Sciatic nerve (tissue), 2 donors: ENCODE measurements around the gene CEP63. TPM values are rescaled to one million over a fixed set of nuclear protein-coding genes. Genes with fewer than 3 reads are reported as not detected.

Source experiments
- ATAC-seq: fragments of 200-7000 bp; cut with Tn5 transposase; one replicate; pipeline ENCODE4 v1.9.1; 2020; ENCODE audit warnings: mild to moderate bottlenecking, moderate library complexity
- DNase-seq: peaks from one replicate; pipeline ENCODE4 v3.0.0-alpha.2; 2020; ENCODE audit warnings: low spot score
- intact Hi-C: fragments of 100-400 bp; cut with DNase I; formaldehyde crosslinking; loops from one replicate; pipeline ENCODE4 v1.14.2; 2022
- total RNA-seq: library from RNA; stranded (reverse); fragmentation: NEBNext Ultra II Directional; extraction: Animal tissue kit (Norgen Biotek cat#: 25700); gene quantifications from one replicate; pipeline ENCODE4 v1.2.1, GENCODE V29; 2021
- donor health status: DM: no; HTN: no; CAD: no.
- donor health status: DM: no; HTN: no; CAD: no.

Gene CEP63
- total RNA-seq, 1 donor from 2014 or later, result 31.3 TPM

DNA sequence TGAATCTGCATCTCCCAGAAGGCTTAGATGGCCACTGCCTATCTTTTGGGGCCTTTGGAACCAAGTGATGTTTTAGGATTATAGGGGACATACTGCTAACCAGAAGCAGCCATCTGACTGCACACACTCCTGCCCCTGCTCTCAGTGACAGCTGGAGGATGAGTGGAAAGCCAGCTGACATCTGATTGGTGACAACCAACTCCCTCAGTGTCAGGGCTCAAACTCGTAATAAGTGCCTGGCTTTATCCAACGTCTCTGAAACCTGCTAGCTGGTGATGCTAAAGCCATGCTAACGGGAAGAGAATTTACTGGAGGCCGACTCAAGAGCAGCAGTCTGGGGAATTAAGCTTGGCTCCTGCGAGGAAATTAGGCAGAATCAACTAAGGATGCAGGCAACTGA is 129.9 kb downstream of the CEP63 start:
- DNase-seq (no peak), ATAC-seq (no peak)
- intact Hi-C loops, result no loop called here

DNA sequence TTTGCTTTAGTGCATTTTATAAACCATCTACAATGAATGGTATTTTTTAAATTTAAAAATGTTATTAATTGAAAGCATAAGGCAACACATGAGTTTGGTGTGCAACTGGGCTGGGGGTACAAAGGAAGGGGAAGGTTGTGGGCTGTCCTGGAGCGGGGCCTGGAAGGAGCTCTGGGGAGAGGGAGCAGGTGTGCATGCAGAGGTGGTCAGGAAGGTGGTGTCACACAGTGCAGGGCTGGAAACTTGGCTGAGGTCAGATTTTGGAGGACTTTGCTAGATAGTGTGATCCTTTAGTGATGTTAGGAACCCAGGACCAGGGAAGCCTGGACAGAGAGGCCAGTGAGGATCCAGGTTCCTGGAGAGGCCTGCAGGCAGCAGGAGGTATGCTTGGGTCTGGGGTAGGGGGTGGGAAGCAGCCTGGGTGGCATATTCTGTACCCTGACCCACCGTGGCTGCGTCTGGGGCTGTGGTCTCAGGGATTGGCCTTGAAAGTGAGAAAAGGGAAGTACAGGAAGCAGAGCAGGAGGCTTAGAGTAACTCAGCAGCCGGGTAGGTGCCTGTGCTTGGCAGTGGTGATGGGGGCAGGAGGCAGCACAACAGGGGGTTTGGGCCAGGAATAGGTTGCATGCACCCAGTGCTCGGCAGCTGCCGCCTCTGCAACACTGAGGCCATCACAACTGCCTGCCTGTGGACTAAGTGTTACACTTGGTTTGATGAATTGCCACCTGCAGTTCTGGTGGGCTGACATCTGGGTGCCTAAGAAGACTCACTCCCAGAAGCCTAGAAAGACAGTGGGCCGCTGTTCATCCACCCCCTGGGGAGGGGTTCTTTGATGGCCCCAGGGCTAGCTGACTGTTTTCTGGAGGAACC is 132.0 kb downstream of the CEP63 start:
- no peak for DNase-seq
- ATAC-seq, result no peak
- intact Hi-C loops, result no loop called here

- intact Hi-C loops, result no loop called here
- ATAC-seq, result no peak
- no peak for DNase-seq
These were observed 132.8 kb downstream of the CEP63 start for GRCh38 chr3:134618478-134619300.

DNA sequence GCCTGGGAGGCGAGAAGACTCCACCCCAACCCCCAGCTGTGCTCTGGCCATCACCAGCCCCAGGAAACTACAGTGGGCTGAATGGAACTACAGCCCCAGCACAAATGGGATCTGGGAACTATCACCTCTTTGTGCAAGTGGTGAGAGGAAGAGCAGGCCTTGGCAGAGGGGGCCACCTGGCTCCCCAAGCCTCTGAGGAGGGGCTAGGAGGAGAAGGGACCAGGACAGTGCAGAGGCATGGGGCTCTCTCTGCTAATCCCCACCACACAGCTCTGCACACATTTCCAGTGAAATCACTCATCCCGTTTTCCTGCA is 133.4 kb downstream of the CEP63 start:
- DNase-seq, result no peak
- intact Hi-C loops, result no loop called here
- ATAC-seq, result no peak

- ATAC-seq (no peak), DNase-seq (no peak)
- intact Hi-C loops, result no loop called here
These were observed 134.1 kb downstream of the CEP63 start for GRCh38 chr3:134619884-134620445.

DNA sequence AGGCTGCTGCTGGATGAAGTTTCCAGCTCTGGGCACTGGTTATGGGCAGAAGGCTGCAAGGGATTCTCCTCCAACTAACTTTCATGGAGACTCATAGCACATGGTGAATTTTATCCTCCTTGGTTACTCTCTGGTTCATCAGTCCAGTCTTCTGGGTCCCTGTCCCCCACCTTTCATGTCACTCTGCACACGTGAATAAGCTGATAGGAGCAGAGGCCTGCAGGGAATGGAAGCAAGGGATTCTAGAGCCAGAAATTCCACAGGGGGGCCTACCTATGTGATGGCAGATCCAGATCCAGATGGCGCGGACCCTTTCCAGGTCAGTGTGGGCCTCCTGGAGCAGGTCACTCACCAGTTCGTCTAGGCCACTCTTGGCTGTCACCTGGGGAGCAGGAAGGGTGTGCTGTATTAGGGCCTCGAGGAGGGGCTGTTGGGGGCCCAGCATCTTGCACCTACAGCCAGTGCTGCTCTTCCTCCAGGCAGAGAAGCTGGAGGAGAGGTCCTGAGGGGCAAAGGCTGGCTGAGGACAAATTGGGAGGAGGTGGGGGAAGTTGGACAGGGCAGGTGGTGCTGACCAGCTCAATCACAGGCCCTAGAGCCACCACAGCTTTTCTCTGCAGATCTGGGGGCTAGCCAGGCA is 134.7 kb downstream of the CEP63 start:
- ATAC-seq, result no peak

GRCh38 chr3:134621854-134622253 is 136.0 kb downstream of the CEP63 start:
- DNase-seq (no peak), ATAC-seq (no peak)
- intact Hi-C loops, result no loop called here

More for the DNA sequence above, 134.7 kb downstream of the CEP63 start:
- intact Hi-C loops, result no loop called here
- DNase-seq, result no peak

DNA sequence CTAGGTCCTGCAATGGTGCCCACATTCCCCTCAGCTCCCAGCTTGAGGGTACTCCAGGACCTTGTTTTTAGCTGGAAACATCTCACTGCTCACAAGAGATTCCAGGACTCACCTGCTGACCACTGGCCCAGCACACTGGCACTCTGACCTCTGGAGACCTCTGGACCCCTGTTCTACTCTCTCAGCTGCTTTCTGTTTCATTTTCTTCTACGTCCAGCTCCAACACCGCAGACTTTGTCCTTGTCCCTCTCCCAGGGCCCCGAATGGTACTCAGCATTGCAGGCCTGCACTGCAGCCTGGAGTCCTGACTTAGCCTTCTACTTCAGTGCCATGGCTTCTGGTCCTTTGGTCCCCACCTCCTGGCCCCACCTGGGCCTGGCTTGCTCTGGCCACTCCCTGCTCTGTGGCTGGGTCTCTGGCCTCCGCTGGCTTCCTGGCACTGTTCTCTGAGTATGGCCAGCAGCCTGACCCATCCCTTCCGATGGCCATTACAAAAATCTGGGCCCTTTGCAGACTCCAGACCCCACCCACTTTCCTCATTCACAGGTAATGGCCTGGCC is 137.0 kb downstream of the CEP63 start:
- DNase-seq, result no peak
- intact Hi-C loops, result no loop called here
- no peak for ATAC-seq

DNA sequence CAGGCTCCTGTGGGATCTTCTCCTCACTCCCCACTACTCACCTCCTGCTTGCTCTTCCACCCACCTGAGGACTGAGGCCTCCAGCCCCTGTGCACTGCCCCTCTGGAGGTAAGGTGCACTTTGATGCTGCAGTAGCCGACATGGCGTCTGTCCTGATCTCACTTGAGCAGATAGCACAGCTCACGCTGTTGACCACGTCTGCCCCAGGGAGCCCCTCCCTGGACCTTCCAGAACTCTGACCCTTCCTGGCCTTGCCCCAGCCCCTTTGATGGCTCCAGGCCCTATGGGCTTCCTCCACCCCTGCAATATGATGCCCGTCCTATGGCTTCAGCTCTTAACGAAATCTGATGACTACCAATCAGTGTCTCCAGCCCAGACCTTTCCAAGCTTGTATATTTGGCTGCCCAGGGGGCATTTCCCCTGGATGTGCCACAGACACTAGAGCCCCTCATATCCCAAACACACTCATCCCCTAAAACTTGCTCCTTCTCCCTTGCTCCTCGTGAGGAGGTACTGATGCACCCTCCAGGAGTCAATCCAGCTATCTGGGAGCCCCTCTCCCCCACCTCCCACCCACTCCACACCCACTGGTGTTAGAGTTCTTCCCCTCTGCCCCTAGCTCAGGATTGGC is 137.9 kb downstream of the CEP63 start:
- DNase-seq (no peak), ATAC-seq (no peak)
- intact Hi-C loops, result no loop called here

Other genes starting within 250 kb of the CEP63 start
- gene RYK, start 235.2 kb upstream of the CEP63 start, total RNA-seq, result 60.9 TPM
- gene AMOTL2, start 111.6 kb upstream of the CEP63 start, total RNA-seq, result 158 TPM
- gene ANAPC13, start 72 bp upstream of the CEP63 start, total RNA-seq, result 39.1 TPM
- gene KY, start 165.0 kb downstream of the CEP63 start, total RNA-seq, result 3.3 TPM